Testis (tissue), 2 donors: Measurements from ENCODE around the gene TNFAIP3.

Source experiments
- POLR2A ChIP-seq: fragments of 450-650 bp; IDR thresholded peaks from one replicate; pipeline ENCODE4 v1.6.1; 2017; ENCODE audit warnings: antibody characterized with exemption, mild to moderate bottlenecking, moderate library complexity
- TF ChIP-seq, protein P1 (sequence below), 3 experiments: fragments of 450-650 bp in 2 of 3; fragments of 200-600 bp in 1 of 3; sonication (generic) in 1 of 3; IDR thresholded peaks; one replicate each; pipeline ENCODE4 v1.5.1; 2016 to 2019; ENCODE audit warnings: antibody characterized with exemption in 3 of 3, mild to moderate bottlenecking in 2 of 3, moderate library complexity in 1 of 3

DNA sequence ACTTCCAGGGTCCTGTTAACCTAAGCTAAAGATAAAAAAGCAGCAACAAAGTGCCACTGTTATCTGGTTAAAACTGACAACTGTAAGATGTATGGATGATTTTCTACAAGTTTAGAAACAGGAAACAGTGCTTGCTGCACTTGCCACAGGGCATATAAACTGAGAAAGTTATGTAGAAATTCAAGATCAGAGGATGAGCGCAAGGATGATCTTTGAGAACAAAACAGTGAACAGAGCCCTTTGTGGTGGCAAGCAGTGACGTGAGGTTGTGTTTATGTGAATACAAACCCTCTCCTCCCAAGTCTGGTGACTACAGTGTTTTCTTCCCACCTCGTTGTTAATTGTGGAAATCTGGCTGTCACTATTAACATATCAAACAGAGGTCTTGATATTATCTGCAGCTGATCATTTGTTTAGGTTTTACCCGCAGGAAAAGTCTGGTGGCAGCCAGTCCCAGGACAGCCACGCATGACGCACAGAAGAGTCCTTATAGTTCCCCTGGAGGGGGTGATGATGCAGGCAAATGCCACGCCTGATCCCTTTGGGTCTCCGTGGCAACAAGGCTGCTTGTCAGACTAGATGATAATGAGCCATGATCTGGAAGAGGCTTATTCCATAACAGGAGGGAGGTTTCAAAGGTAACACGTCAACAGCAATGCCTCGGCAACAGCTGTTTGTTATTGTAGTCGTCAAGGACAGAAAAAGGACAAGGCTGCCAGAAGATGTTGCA lies 43.1 kb upstream of the TNFAIP3 start:
- TF ChIP-seq, protein P1, sequence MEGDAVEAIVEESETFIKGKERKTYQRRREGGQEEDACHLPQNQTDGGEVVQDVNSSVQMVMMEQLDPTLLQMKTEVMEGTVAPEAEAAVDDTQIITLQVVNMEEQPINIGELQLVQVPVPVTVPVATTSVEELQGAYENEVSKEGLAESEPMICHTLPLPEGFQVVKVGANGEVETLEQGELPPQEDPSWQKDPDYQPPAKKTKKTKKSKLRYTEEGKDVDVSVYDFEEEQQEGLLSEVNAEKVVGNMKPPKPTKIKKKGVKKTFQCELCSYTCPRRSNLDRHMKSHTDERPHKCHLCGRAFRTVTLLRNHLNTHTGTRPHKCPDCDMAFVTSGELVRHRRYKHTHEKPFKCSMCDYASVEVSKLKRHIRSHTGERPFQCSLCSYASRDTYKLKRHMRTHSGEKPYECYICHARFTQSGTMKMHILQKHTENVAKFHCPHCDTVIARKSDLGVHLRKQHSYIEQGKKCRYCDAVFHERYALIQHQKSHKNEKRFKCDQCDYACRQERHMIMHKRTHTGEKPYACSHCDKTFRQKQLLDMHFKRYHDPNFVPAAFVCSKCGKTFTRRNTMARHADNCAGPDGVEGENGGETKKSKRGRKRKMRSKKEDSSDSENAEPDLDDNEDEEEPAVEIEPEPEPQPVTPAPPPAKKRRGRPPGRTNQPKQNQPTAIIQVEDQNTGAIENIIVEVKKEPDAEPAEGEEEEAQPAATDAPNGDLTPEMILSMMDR (IDR thresholded peaks at IDR 0.05) = no peak
- no peak for TF ChIP-seq POLR2A
